ENCODE results near the gene VPS37B.
A peak's percentile ranks its signal among the peaks of the same experiment; 100 is the strongest.

Gene VPS37B

GRCh38 chr12:122866379-122866778, 29.5 kb downstream of the VPS37B start:
- no peak for DNase-seq (ENCODE audit: low spot score)

DNA sequence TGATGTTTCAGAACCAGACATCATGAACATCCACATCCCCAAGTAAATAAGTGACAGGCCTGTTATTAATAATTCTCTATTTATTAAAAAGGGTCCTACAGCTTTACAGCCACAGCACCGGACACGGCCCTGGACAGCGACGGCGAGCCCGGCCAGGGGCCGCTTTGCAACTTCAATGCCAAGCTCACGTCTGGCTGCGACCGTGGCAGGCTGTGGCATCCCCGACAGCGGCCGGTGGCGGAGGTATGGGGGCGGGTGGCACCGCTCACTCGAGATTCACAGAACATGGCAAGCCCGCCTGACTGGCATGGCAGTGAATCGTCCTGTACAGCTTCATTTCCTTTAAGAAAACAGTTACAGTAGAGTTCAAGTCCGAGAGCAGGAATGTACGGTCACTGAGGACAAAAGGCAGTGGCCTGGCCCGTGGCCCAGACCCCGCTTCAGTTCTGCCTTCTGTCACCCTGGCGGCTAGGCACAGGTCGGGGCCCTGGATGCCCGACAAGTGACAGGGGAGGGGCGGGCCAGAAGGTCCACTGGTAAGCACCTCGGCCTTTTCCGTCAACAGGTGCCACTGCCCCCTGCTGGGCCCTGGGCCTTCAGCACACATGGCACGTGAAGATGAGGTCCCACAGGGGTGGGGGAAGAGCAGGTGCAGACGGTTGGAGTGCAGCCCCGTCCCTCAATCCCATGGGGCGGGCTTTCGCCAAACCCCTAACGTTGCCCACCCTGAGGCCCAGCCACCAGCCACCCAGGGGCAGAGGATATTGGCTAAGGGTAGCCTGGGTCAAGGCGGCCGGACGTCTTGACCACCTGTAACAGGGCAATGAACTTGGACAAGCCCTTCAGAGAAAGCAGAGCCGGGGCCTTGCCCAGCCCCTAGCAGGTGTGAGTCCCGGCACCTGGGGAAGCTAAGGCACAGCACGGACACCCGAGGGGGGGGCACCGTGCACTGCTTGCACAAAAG, 30.4 kb downstream of the VPS37B start:
- DNase-seq (ENCODE audit: low spot score), result peak; percentile 80

DNA sequence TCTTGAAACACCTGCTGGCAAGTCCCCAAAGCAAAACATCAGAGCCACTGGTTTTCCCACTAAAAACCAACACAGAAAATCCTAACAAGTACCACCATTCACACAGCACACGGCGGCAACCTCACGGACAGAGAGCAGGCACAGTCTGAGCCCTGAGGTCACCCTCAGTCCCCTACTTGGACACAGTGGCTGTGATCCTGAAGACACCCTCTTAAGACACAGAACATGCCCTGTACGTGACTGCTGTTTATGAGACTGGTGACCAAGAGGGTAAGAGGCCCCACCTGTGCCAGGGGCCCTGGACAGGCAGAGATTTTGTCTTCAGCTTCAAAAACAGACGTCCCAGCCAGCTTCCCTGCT, 31.1 kb downstream of the VPS37B start:
- no peak for DNase-seq (ENCODE audit: low spot score)

GRCh38 chr12:122862872-122863701, 32.8 kb downstream of the VPS37B start:
- peak; percentile 61 for DNase-seq (ENCODE audit: low spot score)

- DNase-seq (ENCODE audit: low spot score), result no peak
Measured at GRCh38 chr12:122862110-122862634, 33.8 kb downstream of the VPS37B start.

GRCh38 chr12:122861587-122861970, 34.3 kb downstream of the VPS37B start:
- DNase-seq (ENCODE audit: low spot score), result no peak

DNA sequence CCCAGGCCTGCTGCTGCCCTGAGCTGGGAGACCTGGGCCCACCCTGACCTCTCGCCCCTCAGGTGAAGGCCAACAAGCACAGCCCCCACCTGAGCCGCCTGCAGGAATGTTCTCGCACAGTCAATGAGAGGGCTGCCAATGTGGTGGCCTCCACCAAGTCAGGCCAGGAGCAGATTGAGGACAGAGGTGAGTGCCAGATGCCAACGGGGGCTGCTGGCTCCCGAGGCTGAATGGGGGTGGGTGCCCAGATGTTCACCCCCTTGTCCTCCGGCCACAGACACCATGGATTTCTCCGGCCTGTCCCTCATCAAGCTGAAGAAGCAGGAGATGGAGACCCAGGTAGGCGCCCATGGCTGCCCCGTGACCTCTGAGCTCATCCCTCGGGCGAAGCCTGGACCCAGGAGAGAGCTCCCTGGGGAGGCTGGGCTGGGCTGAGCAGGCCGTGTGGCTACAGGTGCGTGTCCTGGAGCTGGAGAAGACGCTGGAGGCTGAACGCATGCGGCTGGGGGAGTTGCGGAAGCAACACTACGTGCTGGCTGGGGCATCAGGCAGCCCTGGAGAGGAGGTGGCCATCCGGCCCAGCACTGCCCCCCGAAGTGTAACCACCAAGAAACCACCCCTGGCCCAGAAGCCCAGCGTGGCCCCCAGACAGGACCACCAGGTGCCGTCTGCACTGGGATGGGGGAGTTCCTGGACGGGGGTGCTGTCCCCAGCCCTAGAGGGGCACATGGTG, 34.9 kb downstream of the VPS37B start:
- DNase-seq (ENCODE audit: low spot score), result no peak

DNA sequence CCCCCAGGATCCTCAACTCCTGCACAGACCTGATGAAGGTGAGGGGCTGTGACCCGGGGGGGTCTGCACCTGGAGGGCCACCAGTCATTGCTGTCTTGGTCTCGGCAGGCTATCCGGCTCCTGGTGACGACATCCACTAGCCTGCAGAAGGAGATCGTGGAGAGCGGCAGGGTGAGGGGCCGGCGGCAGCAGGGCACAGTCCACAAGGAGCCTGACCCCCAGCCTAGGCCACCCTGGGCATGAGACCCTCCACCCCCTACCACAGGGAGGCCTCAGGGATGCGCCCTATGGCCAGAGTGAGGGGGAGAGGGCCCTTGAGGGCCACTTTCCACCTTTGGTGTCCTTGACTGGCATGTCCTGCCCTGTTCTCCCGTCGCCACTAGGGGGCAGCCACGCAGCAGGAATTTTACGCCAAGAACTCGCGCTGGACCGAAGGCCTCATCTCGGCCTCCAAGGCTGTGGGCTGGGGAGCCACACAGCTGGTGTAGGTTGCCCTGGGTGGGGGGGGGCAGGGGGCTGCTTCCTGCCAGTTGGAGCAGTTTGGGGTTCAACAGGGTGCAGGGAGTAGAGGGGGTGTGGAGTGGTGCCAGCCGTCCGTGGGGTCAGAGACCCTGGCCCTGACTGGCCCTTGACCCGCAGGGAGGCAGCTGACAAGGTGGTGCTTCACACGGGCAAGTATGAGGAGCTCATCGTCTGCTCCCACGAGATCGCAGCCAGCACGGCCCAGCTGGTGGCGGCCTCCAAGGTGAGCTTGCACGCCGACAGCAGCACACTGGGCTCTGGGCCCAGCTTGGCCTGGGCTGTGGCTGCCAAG, 35.7 kb downstream of the VPS37B start:
- peak; percentile 79 for DNase-seq (ENCODE audit: low spot score)

DNA sequence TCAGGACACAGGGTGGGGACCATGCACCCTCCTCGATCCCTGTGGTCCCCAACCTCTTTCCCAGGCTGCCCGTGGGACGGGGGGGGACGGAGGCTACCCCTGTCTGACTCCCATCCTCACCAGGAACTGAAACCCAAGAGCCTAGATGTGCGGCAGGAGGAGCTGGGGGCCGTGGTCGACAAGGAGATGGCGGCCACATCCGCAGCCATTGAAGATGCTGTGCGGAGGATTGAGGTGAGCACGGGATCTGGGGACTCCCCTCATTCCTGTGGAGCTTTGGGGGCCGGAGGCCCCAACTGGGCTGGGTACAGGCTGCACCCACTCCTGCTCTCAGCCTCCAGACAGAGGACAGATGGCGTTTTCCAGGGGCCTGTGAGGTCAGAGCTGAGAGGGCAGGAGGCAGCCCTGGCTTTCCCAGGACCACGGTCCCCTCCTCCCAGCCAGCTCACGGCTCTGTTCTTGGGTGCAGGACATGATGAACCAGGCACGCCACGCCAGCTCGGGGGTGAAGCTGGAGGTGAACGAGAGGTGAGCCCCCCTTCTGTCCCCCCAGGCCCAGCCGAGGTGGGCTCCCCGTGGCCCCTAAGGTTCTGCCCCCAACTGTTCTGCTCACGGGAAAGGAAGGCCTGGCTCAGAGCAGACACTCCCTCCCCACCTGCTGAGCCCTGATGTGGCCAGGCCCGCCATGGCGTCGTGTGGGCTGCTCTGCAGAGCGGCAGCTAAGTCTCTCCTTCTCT, 36.5 kb downstream of the VPS37B start:
- DNase-seq (ENCODE audit: low spot score), result no peak

DNA sequence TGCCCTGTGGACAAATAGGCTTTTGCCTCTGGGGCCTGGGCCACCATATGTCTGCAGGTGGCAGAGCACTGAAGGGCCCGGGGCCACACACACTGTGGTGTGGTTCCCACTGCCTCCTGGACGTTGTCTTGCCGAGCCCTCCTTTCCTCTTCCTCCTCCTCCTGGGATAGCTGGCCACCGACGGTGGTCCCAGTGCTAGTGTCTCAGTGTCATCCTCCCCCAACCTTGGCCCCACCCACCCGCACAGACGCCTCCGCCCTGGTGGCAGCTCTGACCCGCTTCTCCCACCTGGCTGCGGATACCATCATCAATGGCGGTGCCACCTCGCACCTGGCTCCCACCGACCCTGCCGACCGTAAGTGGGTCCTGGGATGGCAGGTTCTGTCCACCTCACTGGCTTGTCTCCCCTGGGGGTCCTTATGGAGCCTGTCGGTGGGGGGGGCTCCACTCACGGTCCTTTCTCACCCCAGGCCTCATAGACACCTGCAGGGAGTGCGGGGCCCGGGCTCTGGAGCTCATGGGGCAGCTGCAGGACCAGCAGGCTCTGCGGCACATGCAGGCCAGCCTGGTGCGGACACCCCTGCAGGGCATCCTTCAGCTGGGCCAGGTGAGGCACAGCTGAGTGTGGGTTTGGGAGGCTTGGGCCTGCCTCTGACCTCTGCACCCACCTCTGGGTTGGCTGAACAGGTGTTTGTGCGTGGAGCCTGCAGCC, 37.2 kb downstream of the VPS37B start:
- no peak for DNase-seq (ENCODE audit: low spot score)

DNA sequence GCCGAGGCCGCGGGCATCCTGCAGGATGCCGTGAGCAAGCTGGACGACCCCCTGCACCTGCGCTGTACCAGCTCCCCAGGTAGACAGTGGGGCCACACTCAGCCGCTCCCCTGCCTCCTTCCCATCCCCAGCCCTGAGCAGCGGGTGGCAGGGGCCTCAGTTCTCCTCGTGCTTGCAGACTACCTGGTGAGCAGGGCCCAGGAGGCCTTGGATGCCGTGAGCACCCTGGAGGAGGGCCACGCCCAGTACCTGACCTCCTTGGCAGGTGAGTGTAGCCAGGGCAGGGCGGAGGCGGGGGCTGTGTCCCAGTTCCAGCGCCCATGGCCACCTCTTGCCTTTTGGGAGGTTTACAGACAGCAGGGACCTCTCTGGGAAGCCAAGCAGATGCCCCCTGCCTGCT, 37.8 kb downstream of the VPS37B start:
- no peak for DNase-seq (ENCODE audit: low spot score)

DNA sequence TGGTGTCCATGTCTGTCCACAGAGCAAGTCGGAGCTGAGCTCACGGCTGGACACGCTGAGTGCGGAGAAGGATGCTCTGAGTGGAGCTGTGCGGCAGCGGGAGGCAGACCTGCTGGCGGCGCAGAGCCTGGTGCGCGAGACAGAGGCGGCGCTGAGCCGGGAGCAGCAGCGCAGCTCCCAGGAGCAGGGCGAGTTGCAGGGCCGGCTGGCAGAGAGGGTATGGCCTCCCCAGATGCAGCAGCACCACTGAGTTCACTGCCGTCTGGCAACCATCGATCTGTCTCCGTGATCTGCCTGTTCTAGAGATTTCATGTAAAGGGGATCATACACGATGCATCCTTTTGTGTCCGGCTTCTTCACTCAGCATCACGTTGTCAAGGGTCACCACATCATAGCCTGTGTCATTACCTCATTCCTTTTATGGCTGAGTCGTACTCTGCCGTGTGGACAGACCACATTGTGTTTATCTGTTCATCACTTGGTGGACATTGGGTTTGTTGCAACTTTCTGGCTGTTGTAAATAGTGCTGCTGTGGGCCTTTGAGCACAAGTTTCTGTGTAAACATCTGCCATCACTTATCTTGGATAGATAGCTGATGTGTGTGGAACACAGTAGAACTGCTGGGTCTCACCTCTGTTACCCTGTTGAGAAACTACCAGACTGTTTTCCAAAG, 38.8 kb downstream of the VPS37B start:
- DNase-seq (ENCODE audit: low spot score), result no peak

- DNase-seq (ENCODE audit: low spot score), result no peak
Measured at GRCh38 chr12:122855928-122856831, 39.7 kb downstream of the VPS37B start.

DNA sequence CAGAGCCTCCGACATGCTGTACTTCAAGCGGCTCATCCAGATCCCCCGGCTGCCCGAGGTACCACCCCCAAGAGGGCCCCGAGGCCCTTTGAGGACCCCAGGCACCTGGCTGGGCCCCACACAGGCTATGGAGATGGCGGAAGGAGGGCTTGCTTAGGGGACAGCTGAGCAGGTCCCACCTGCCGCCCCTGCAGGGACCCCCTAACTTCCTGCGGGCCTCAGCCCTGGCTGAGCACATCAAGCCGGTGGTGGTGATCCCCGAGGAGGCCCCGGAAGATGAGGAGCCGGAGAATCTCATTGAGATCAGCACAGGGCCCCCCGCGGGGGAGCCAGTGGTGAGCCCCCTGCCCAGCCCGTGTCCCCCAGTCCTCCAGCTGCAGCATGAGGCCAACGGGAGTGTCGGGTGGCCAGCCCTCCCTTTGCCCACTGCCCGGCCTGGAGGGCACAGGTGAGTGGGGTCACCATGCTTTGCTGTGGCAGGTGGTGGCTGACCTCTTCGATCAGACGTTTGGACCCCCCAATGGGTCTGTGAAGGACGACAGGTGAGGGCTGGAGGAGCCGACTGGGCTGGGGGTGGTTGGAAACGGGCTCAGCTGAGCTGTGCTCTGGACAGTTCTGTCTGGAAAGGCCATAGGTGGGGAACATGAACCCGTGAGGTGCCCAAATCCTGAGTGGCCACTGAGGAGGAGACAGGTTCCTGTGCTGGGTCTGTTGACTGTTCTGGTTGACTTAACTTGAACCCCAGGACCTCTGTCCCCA, 40.7 kb downstream of the VPS37B start:
- DNase-seq (ENCODE audit: low spot score), result no peak

- DNase-seq (ENCODE audit: low spot score), result no peak
Measured at GRCh38 chr12:122854554-122854953, 41.4 kb downstream of the VPS37B start.

DNA sequence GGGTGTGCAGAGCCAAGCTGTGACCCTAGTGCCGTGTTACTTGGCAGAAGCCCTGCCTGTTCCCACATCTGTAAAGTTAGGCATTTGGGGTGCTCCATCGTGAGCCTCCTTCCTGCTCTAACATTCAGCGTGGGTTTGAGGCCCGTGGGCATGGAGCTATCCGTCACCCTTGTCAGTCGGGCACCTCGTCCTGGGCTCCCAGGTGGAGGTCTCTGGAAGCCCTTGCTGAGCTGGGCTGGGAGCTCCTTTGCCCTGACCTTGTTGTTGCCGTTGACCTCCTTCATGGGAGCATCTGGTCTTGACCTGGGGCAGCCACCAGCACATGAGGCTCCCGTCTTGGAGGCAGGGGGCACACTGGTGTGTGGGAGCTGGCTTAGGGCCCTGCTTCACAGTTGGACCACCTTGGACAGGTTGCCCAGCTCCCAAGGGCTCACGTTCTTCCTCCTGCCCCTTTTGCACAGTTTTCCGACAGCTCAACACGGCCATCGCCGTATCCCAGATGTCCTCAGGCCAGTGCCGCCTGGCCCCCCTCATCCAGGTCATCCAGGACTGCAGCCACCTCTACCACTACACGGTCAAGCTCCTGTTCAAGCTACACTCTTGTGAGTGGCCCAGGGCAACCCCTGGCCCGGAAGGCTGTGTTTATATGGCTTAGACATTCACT, 42.2 kb downstream of the VPS37B start:
- no peak for DNase-seq (ENCODE audit: low spot score)
